H9 (cell line): Measurements from ENCODE around the gene SLC35E3. TPM values are rescaled to one million over a fixed set of nuclear protein-coding genes. Genes with fewer than 3 reads are reported as not detected.

ENCODE experiments used
- DNase-seq: peaks from one replicate; pipeline ENCODE4 v3.0.0-alpha.2; 2017
- H2AFZ ChIP-seq: one replicate; pipeline ENCODE4 v1.6.1; 2013; ENCODE audit warnings: mild to moderate bottlenecking, low read length, control low read depth, moderate library complexity
- H2AK5ac ChIP-seq: 2 replicates; pipeline ENCODE4 v1.6.1; 2013; ENCODE audit warnings: low read length, control low read depth, mixed read lengths; ENCODE audit not compliant: insufficient read length
- H2BK120ac ChIP-seq: one replicate; pipeline ENCODE4 v1.6.1; 2013; ENCODE audit warnings: low read depth, mild to moderate bottlenecking, low read length, control low read depth, inconsistent platforms; ENCODE audit not compliant: poor library complexity, severe bottlenecking
- H2BK12ac ChIP-seq: 2 replicates; pipeline ENCODE4 v1.6.1; 2013; ENCODE audit warnings: low read length, control low read depth, mixed read lengths, low read depth; ENCODE audit not compliant: insufficient read length
- H2BK15ac ChIP-seq: 2 replicates; pipeline ENCODE4 v1.6.1; 2013; ENCODE audit warnings: low read depth, low read length, control low read depth
- H2BK20ac ChIP-seq: one replicate; pipeline ENCODE4 v1.6.1; 2013; ENCODE audit warnings: low read depth, mild to moderate bottlenecking, low read length, control low read depth, inconsistent platforms; ENCODE audit not compliant: poor library complexity, severe bottlenecking
- H2BK5ac ChIP-seq: 2 replicates; pipeline ENCODE4 v1.6.1; 2013; ENCODE audit warnings: low read length, control low read depth, mixed read lengths; ENCODE audit not compliant: insufficient read length
- H3K14ac ChIP-seq: 2 replicates; pipeline ENCODE4 v1.6.1; 2013; ENCODE audit warnings: low read length, control low read depth; ENCODE audit not compliant: insufficient read depth
- H3K18ac ChIP-seq: 2 replicates; pipeline ENCODE4 v1.6.1; 2013; ENCODE audit warnings: low read depth, mild to moderate bottlenecking, mixed read lengths, low read length, control low read depth; ENCODE audit not compliant: insufficient read length
- H3K23ac ChIP-seq: 2 replicates; pipeline ENCODE4 v1.6.1; 2013; ENCODE audit warnings: low read length, control low read depth, mixed read lengths, low read depth; ENCODE audit not compliant: insufficient read length
- H3K23me2 ChIP-seq: 2 replicates; pipeline ENCODE4 v1.6.1; 2013; ENCODE audit warnings: low read depth, mild to moderate bottlenecking, mixed read lengths, low read length, control low read depth; ENCODE audit not compliant: insufficient read length, poor library complexity, severe bottlenecking
- H3K27ac ChIP-seq: 2 replicates; pipeline ENCODE4 v1.5.1; 2013; ENCODE audit warnings: low read length, control low read depth, mixed read lengths, low read depth; ENCODE audit not compliant: insufficient read length
- H3K27me3 ChIP-seq: 2 replicates; pipeline ENCODE4 v1.6.1; 2013; ENCODE audit warnings: low read length, control low read depth, inconsistent platforms; ENCODE audit not compliant: insufficient read depth
- H3K4ac ChIP-seq: 2 replicates; pipeline ENCODE4 v1.6.1; 2013; ENCODE audit warnings: low read depth, mild to moderate bottlenecking, control low read depth, inconsistent platforms, low read length, moderate library complexity
- H3K4me1 ChIP-seq: 2 replicates; pipeline ENCODE4 v1.6.1; 2013; ENCODE audit warnings: low read length, control low read depth, inconsistent platforms; ENCODE audit not compliant: insufficient read depth
- H3K4me2 ChIP-seq: 2 replicates; pipeline ENCODE4 v1.6.1; 2013; ENCODE audit warnings: low read length, control low read depth, mixed read lengths; ENCODE audit not compliant: insufficient read length, insufficient read depth
- H3K56ac ChIP-seq: 2 replicates; pipeline ENCODE4 v1.6.1; 2013; ENCODE audit warnings: low read depth, mild to moderate bottlenecking, mixed read lengths, low read length, control low read depth; ENCODE audit not compliant: insufficient read length
- H3K79me1 ChIP-seq: 2 replicates; pipeline ENCODE4 v1.6.1; 2013; ENCODE audit warnings: low read depth, mild to moderate bottlenecking, moderate library complexity, low read length, control low read depth, inconsistent platforms; ENCODE audit not compliant: insufficient read depth, poor library complexity, severe bottlenecking
- H3K79me2 ChIP-seq: 2 replicates; pipeline ENCODE4 v1.6.1; 2013; ENCODE audit warnings: low read length, control low read depth, inconsistent platforms; ENCODE audit not compliant: insufficient read depth
- H3K9ac ChIP-seq: 2 replicates; pipeline ENCODE4 v1.6.1; 2013; ENCODE audit warnings: low read length, control low read depth, mixed read lengths; ENCODE audit not compliant: insufficient read length; ENCODE audit errors: extremely low read depth
- H3K9me3 ChIP-seq: one replicate; pipeline ENCODE4 v1.6.1; 2013; ENCODE audit warnings: low read depth, low read length, inconsistent platforms; ENCODE audit not compliant: control insufficient read depth
- H3T11ph ChIP-seq: one replicate; pipeline ENCODE4 v1.6.1; 2013; ENCODE audit warnings: mild to moderate bottlenecking, low read length, control low read depth, inconsistent platforms
- H4K20me1 ChIP-seq: one replicate; pipeline ENCODE4 v1.6.1; 2013; ENCODE audit not compliant: control insufficient read depth, insufficient read length, insufficient read depth
- H4K5ac ChIP-seq: 2 replicates; pipeline ENCODE4 v1.6.1; 2013; ENCODE audit warnings: low read depth, mild to moderate bottlenecking, mixed read lengths, low read length, control low read depth; ENCODE audit not compliant: insufficient read length
- H4K8ac ChIP-seq: replicated peaks from 2 replicates; pipeline ENCODE4 v1.6.1; 2013; ENCODE audit warnings: low read length, control low read depth, mixed read lengths, low read depth; ENCODE audit not compliant: insufficient read length
- H4K91ac ChIP-seq: 2 replicates; pipeline ENCODE4 v1.6.1; 2013; ENCODE audit warnings: low read depth, mild to moderate bottlenecking, moderate library complexity, mixed read lengths, low read length, control low read depth; ENCODE audit not compliant: insufficient read length
- H3K27ac Mint-ChIP-seq, 3 experiments: 2 replicates in 2 of 3; 3 replicates in 1 of 3; pipeline ENCODE4 v1.8.0; 2020 to 2021; ENCODE audit warnings: mixed read lengths in 3 of 3, mild to moderate bottlenecking in 1 of 3, moderate library complexity in 1 of 3
- H3K27me3 Mint-ChIP-seq: 2 replicates; pipeline ENCODE4 v1.8.0; 2021; ENCODE audit warnings: low read depth, mild to moderate bottlenecking, moderate library complexity, mixed read lengths
- H3K36me3 Mint-ChIP-seq, 3 experiments: 2 replicates in 2 of 3; 3 replicates in 1 of 3; pipeline ENCODE4 v1.8.0; 2020 to 2021; ENCODE audit warnings: low read depth in 3 of 3, mixed read lengths in 3 of 3; ENCODE audit not compliant: insufficient read depth in 1 of 3
- H3K4me1 Mint-ChIP-seq, 2 experiments: 2 replicates each; pipeline ENCODE4 v1.8.0; 2020; ENCODE audit warnings: mixed read lengths in 2 of 2
- H3K4me3 Mint-ChIP-seq, 2 experiments: 2 replicates in 1 of 2; 3 replicates in 1 of 2; pipeline ENCODE4 v1.8.0; 2020 to 2021; ENCODE audit warnings: mild to moderate bottlenecking in 2 of 2, mixed read lengths in 2 of 2, moderate library complexity in 1 of 2
- H3K9me3 Mint-ChIP-seq, 2 experiments: 2 replicates in 1 of 2; 3 replicates in 1 of 2; pipeline ENCODE4 v1.8.0; 2020; ENCODE audit warnings: mild to moderate bottlenecking in 2 of 2, mixed read lengths in 2 of 2, moderate library complexity in 1 of 2
- CTCF ChIP-seq: fragments of 200-600 bp; sonication (generic); conservative IDR thresholded peaks from 3 replicates; pipeline ENCODE4 v1.8.0; 2021; ENCODE audit warnings: antibody characterized with exemption, mild to moderate bottlenecking
- WGBS: extraction: QIAGEN DNeasy Blood & Tissue Kit; methylation state at CpG from one replicate; pipeline ENCODE4 v1.1.7; 2013; ENCODE audit warnings: missing lambda C conversion rate, low lambda C conversion rate, mixed read lengths; ENCODE audit not compliant: insufficient read length; ENCODE audit errors: extremely low coverage; 5-methylcytosine and 5-hydroxymethylcytosine counted together
- total RNA-seq: library from RNA; stranded (reverse); gene quantifications from 2 replicates; pipeline ENCODE4 v1.2.1, GENCODE V29; 2021

The SLC35E3 gene
- total RNA-seq, 1 experiment from 2014 or later: 17.9 TPM

- Mint-ChIP-seq H3K4me3 (no peak overlapping the region), H3K27me3 (no peaks in the 10 kb centered on the region), H3K4me1 (no peaks in the 10 kb centered on the region; a peak in 1 of 4 replicates), H3K27ac (peak overlapping the region in 1 of 3 experiments; percentile 40; a peak in 1 of 7 replicates), H3K9me3 (no peaks in the 10 kb centered on the region), H3K36me3 (peaks cover 1 to 30% (median 29%) of the 10 kb centered on the region in 3 experiments; a peak in 6 of 7 replicates)
- Histone ChIP-seq H3K27ac (no peak overlapping the region), H3T11ph (no peak overlapping the region), H3K4me2 (no peak overlapping the region), H2AFZ (no peak overlapping the region), H3K56ac (no peak overlapping the region), H3K4me1 (no peaks in the 10 kb centered on the region), H2BK20ac (no peak overlapping the region), H2BK12ac (no peak overlapping the region), H2BK5ac (no peak overlapping the region), H3K18ac (no peak overlapping the region), H3K9me3 (no peaks in the 10 kb centered on the region), H3K23me2 (no peaks in the 10 kb centered on the region), H2BK120ac (no peak overlapping the region), H4K91ac (no peak overlapping the region), H4K5ac (no peak overlapping the region), H3K14ac (no peak overlapping the region), H3K9ac (no peak overlapping the region), H2AK5ac (no peak overlapping the region), H3K23ac (no peak overlapping the region), H4K8ac (no peak overlapping the region), H3K4ac (no peak overlapping the region), H3K79me2 (no peaks in the 10 kb centered on the region), H3K27me3 (no peaks in the 10 kb centered on the region), H4K20me1 (no peaks in the 10 kb centered on the region), H3K79me1 (no peaks in the 10 kb centered on the region), H2BK15ac (no peak overlapping the region)
- WGBS: no CpG with 5 or more reads among the region's 7 CpGs
- DNase-seq: no peak
- no peak for TF ChIP-seq CTCF
Measured at GRCh38 chr12:68767191-68767590, 21.2 kb downstream of the SLC35E3 start.
